ENCODE data around the gene OTOP3.

OTOP3 gene

DNA sequence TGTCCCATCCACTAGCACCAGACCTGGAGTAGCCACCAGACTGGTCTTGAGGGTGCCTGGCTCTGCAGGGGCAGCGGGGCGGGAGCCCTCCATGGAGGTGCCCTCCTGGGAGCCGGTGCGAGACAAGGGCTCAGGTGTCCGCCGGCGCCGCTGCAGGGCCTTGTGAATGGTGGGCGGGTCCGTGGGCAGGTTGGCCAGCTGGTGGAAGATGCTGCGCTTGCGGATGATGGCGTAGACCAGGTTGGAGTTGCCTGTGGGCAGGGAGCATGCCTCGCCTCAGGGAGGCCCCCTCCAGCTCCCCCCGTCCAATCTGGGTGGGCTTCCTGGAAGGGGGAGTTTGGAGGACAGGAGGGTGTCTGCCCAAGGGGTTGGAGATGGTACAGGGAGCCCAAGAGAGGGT, 18.4 kb downstream of the OTOP3 start:
- Histone ChIP-seq H3K4me3 (ENCODE audit: low read depth, low read length) (no peak overlapping the region), H3K27me3 (ENCODE audit: control insufficient read depth, insufficient read depth, low read length) (peaks cover 4% of the 10 kb centered on the region), H3K9me3 (ENCODE audit: control insufficient read depth, insufficient read depth, low read length) (no peaks in the 10 kb centered on the region), H3K9ac (ENCODE audit: low read depth, low read length) (no peak overlapping the region), H3K36me3 (ENCODE audit: control insufficient read depth, insufficient read depth, low read length) (no peaks in the 10 kb centered on the region), H3K27ac (ENCODE audit: low read depth, low read length) (no peak overlapping the region), H3K4me1 (ENCODE audit: control insufficient read depth, insufficient read depth, low read length) (peaks cover 3% of the 10 kb centered on the region; the same call in 1 of the 2 replicates)

- Histone ChIP-seq H3K36me3 (ENCODE audit: control insufficient read depth, insufficient read depth, low read length) (no peaks in the 10 kb centered on the region), H3K4me3 (ENCODE audit: low read depth, low read length) (no peak overlapping the region), H3K4me1 (ENCODE audit: control insufficient read depth, insufficient read depth, low read length) (peaks cover 3% of the 10 kb centered on the region; the same call in 1 of the 2 replicates), H3K27me3 (ENCODE audit: control insufficient read depth, insufficient read depth, low read length) (peaks cover 10% of the 10 kb centered on the region), H3K9ac (ENCODE audit: low read depth, low read length) (no peak overlapping the region), H3K27ac (ENCODE audit: low read depth, low read length) (no peak overlapping the region), H3K9me3 (ENCODE audit: control insufficient read depth, insufficient read depth, low read length) (no peaks in the 10 kb centered on the region)
Measured at GRCh38 chr17:74954665-74955421, 19.1 kb downstream of the OTOP3 start.

DNA sequence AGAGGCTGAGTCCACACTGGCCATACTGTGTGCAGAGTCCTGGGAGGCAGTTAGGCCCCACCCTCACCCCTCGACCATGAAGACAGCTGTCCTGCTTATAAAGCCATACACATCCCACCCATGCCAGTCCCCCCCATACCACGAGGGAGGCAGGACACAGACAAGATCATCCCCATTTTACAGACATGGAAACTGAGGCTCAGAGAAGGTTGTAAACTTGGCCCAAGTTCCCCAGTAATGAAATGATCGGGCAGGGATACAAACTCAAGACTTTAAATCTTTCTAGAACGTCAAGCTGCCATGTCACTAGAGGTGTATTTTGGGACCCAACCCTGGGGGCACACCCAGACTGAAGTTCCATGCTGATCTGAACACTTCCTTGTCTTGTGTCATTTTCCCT, 20.4 kb downstream of the OTOP3 start:
- Histone ChIP-seq H3K36me3 (ENCODE audit: control insufficient read depth, insufficient read depth, low read length) (no peaks in the 10 kb centered on the region), H3K27ac (ENCODE audit: low read depth, low read length) (no peak overlapping the region), H3K27me3 (ENCODE audit: control insufficient read depth, insufficient read depth, low read length) (peaks cover 10% of the 10 kb centered on the region), H3K9me3 (ENCODE audit: control insufficient read depth, insufficient read depth, low read length) (no peaks in the 10 kb centered on the region), H3K4me3 (ENCODE audit: low read depth, low read length) (no peak overlapping the region), H3K9ac (ENCODE audit: low read depth, low read length) (no peak overlapping the region), H3K4me1 (ENCODE audit: control insufficient read depth, insufficient read depth, low read length) (peaks cover 3% of the 10 kb centered on the region; the same call in 1 of the 2 replicates)

- Histone ChIP-seq H3K27me3 (ENCODE audit: control insufficient read depth, insufficient read depth, low read length) (peaks cover 10% of the 10 kb centered on the region), H3K4me1 (ENCODE audit: control insufficient read depth, insufficient read depth, low read length) (no peaks in the 10 kb centered on the region), H3K27ac (ENCODE audit: low read depth, low read length) (no peak overlapping the region), H3K36me3 (ENCODE audit: control insufficient read depth, insufficient read depth, low read length) (no peaks in the 10 kb centered on the region), H3K9me3 (ENCODE audit: control insufficient read depth, insufficient read depth, low read length) (no peaks in the 10 kb centered on the region), H3K9ac (ENCODE audit: low read depth, low read length) (no peak overlapping the region), H3K4me3 (ENCODE audit: low read depth, low read length) (no peak overlapping the region)
Measured at GRCh38 chr17:74957935-74958740, 22.4 kb downstream of the OTOP3 start.

- H3K4me1 ChIP-seq (ENCODE audit: control insufficient read depth, insufficient read depth, low read length), result no peaks in the 10 kb centered on the region
- no peak overlapping the region for H3K9ac ChIP-seq (ENCODE audit: low read depth, low read length)
- H3K4me3 ChIP-seq (ENCODE audit: low read depth, low read length), result no peak overlapping the region
- H3K9me3 ChIP-seq (ENCODE audit: control insufficient read depth, insufficient read depth, low read length), result no peaks in the 10 kb centered on the region
- no peaks in the 10 kb centered on the region for H3K36me3 ChIP-seq (ENCODE audit: control insufficient read depth, insufficient read depth, low read length)
- H3K27ac ChIP-seq (ENCODE audit: low read depth, low read length), result no peak overlapping the region
- H3K27me3 ChIP-seq (ENCODE audit: control insufficient read depth, insufficient read depth, low read length), result peaks cover 10% of the 10 kb centered on the region
Measured at GRCh38 chr17:74959826-74960515, 24.3 kb downstream of the OTOP3 start.

- Histone ChIP-seq H3K9ac (ENCODE audit: low read depth, low read length) (no peak overlapping the region), H3K9me3 (ENCODE audit: control insufficient read depth, insufficient read depth, low read length) (no peaks in the 10 kb centered on the region), H3K4me3 (ENCODE audit: low read depth, low read length) (no peak overlapping the region), H3K27ac (ENCODE audit: low read depth, low read length) (no peak overlapping the region), H3K27me3 (ENCODE audit: control insufficient read depth, insufficient read depth, low read length) (peaks cover 10% of the 10 kb centered on the region), H3K4me1 (ENCODE audit: control insufficient read depth, insufficient read depth, low read length) (no peaks in the 10 kb centered on the region), H3K36me3 (ENCODE audit: control insufficient read depth, insufficient read depth, low read length) (no peaks in the 10 kb centered on the region)
Measured at GRCh38 chr17:74960570-74961342, 25.1 kb downstream of the OTOP3 start.

DNA sequence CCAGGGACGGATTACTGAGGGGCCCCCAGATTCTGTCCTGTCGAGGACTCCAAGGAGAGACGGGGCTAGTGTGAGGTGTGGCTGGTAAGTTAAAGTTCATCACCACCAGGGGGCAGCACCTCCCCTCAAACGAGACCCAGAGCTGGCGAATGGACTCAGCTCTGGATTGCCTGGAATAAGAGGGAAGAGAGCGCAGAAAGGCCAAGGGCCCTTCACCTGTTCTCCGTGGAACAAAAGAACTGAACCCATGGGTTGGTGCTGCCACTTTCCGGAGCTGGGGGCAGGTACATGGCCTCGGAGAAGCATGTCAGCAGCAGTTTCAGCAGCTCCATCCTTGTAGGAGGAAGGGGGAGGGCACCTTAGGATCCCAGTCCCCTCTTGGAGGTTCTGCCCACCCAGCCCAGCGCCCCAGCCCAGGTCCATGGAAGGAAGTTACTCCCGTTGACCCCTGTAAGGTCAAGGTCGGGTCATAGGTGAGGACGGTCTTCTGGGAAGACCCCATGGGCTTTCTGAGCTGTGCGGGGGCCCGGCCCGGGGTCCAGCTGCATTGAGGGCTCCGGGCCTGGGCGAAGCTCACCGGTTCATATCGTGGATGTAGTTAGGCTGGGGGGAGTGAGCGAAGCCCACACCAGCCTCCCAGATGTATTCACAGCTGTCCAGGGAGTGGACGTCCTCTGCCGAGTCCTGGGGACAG, 26.1 kb downstream of the OTOP3 start:
- Histone ChIP-seq H3K9ac (ENCODE audit: low read depth, low read length) (no peak overlapping the region), H3K27ac (ENCODE audit: low read depth, low read length) (no peak overlapping the region), H3K4me1 (ENCODE audit: control insufficient read depth, insufficient read depth, low read length) (no peaks in the 10 kb centered on the region), H3K4me3 (ENCODE audit: low read depth, low read length) (no peak overlapping the region), H3K9me3 (ENCODE audit: control insufficient read depth, insufficient read depth, low read length) (no peaks in the 10 kb centered on the region), H3K27me3 (ENCODE audit: control insufficient read depth, insufficient read depth, low read length) (peaks cover 10% of the 10 kb centered on the region), H3K36me3 (ENCODE audit: control insufficient read depth, insufficient read depth, low read length) (no peaks in the 10 kb centered on the region)

DNA sequence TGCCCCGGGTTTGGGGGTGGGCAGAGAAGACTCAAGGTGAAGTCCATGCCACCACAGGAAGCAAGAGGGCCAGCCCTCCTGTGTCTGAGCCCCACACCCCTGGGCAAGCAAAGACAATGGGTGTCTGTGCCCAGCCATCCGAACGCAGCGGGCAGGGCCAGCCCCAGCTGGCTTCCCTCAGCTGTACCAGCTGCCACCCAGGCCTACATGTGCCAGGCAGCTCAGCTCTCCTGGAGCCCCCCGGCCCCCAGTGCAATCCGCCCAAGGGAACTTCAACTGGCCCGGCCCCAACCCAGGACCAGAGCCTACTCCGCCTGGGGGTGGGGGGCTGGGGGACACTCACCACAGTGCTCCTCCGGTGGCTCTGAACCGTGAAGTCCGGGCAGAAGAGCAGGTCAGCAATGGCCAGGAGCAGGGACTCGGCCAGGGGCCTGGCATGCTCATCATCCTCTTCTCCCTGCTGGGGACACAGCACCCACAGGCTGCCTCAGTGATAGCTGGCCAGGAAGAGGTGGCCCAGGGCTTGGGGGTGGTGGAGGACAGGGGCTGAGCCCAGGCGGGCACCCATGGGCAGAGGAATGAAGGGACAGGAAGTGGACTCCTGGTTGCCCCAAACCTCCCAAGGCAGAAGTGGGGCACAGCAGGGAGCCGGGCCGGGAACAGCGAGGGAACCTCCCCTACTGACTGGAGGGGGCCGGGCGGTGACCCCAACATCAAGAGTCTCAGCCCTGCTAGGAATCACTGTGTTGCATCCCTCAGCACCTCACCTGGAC, 27.1 kb downstream of the OTOP3 start:
- no peak overlapping the region for H3K27ac ChIP-seq (ENCODE audit: low read depth, low read length)
- H3K9me3 ChIP-seq (ENCODE audit: control insufficient read depth, insufficient read depth, low read length), result no peaks in the 10 kb centered on the region
- H3K4me3 ChIP-seq (ENCODE audit: low read depth, low read length), result no peak overlapping the region
- H3K9ac ChIP-seq (ENCODE audit: low read depth, low read length), result no peak overlapping the region
- H3K4me1 ChIP-seq (ENCODE audit: control insufficient read depth, insufficient read depth, low read length), result no peaks in the 10 kb centered on the region
- no peaks in the 10 kb centered on the region for H3K36me3 ChIP-seq (ENCODE audit: control insufficient read depth, insufficient read depth, low read length)
- peaks cover 10% of the 10 kb centered on the region for H3K27me3 ChIP-seq (ENCODE audit: control insufficient read depth, insufficient read depth, low read length)

DNA sequence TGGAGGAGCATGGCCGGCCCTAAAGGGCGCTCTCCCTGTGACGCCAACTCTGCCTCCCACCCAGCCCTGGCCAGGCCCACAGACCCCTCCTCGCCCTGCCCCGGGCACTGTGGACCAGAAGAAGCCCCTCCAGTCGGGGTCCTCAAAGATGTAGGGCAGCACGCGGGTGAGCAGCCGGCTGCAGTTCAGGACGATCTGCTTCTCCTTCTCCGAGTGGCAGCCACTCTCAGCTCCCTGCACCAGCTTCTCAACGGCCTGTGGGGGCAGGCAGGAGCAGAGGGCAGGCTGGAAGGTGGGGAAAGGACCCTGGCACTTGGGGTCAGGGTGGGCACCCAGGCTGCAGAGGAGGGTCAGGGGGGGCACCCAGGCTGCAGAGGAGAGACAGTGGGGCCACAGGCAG, 28.0 kb downstream of the OTOP3 start:
- Histone ChIP-seq H3K36me3 (ENCODE audit: control insufficient read depth, insufficient read depth, low read length) (no peaks in the 10 kb centered on the region), H3K27me3 (ENCODE audit: control insufficient read depth, insufficient read depth, low read length) (peaks cover 6% of the 10 kb centered on the region; the same call in 1 of the 2 replicates), H3K9ac (ENCODE audit: low read depth, low read length) (no peak overlapping the region), H3K9me3 (ENCODE audit: control insufficient read depth, insufficient read depth, low read length) (no peaks in the 10 kb centered on the region), H3K4me1 (ENCODE audit: control insufficient read depth, insufficient read depth, low read length) (peaks cover 6% of the 10 kb centered on the region; the same call in 1 of the 2 replicates), H3K4me3 (ENCODE audit: low read depth, low read length) (no peak overlapping the region), H3K27ac (ENCODE audit: low read depth, low read length) (no peak overlapping the region)
